Left hindlimb (tissue), 1 donor: Measurements from ENCODE around the gene IL1RL2.

Experiments used
- DNase-seq: peaks from one replicate; pipeline ENCODE4 v3.0.0-alpha.2; 2018

The IL1RL2 gene

GRCh38 chr2:102197389-102198137 lies 10.7 kb downstream of the IL1RL2 start:
- DNase-seq = no peak

DNA sequence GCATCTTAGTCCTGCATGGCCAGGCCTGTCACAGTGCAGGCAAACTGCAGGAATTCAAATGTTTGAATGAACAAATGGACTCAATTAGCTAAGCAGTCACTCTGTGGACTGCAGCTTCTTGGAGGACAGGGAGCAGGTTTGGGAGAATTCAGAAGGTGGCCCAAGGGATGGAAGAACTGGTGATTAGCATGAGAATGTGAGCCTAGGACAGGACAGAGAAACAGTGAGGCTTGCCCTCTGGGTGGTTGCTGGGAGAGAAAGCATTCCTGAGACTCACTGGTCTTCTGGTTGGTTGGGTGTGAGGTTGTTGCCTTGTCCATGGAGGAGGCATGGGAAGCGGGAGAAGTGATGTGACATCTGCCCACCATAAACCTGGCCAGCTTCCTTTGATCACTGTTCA lies 13.7 kb downstream of the IL1RL2 start:
- DNase-seq = no peak

DNA sequence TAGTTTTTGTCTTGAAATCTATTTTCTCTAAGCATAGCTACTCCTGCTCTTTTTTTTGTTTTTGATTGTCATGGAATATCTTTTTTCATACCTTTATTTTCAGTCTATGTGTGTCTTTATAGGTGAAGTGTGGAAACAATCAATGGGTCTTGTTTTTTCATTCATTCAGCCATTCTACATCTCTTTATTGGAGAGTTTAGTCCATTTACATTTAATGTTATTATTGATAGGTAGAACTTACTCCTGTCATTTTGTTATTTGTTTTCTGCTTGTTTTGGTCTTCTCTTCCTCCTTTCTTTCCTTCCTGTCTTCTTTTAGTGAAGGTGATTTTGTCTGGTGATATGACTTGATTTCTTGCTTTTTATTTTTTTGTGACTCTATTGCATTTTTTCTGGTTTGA lies 17.8 kb downstream of the IL1RL2 start:
- DNase-seq = no peak

- no peak for DNase-seq
These were observed 20.0 kb downstream of the IL1RL2 start for GRCh38 chr2:102206666-102207341.

GRCh38 chr2:102208774-102209173 lies 22.0 kb downstream of the IL1RL2 start:
- no peak for DNase-seq

DNA sequence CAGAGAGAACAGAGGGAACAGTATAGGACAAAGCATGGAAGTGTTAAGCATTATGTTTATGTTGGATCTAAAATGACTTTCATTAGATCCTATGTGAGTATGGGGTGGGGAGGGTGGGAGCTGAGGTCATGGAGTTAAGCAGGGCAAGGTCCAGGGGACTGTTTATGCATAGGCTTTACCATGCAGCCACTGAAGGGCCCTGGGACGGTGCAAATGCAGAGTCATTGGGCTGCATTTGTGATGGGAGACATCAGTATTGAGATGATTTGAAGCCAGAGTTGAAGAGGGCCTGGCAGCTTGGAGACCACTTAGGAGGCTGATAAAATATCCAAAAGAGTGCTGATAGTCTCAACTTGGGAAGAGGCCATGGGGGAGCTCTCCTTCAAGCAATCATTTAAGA lies 22.7 kb downstream of the IL1RL2 start:
- no peak for DNase-seq

DNA sequence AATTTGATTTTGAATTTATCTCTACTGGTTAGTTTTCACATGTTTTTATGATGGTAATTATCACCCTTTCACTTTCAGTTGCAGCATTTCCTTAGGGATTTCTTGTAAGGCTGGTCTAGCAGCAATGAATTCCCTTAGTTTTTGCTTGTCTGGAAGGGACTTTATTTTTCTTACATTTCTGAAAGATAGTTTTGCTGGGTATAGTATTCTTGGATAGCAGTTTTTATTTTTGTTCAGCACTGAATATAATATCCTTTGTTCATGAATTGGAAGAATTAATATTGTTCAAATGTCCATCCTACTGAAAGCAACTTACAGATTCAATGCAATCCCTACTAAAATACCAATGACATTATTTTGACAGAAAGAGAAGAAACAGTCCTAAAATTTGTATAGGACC lies 30.2 kb downstream of the IL1RL2 start:
- no peak for DNase-seq

- no peak for DNase-seq
These were observed 38.3 kb downstream of the IL1RL2 start for GRCh38 chr2:102224824-102225739.

DNA sequence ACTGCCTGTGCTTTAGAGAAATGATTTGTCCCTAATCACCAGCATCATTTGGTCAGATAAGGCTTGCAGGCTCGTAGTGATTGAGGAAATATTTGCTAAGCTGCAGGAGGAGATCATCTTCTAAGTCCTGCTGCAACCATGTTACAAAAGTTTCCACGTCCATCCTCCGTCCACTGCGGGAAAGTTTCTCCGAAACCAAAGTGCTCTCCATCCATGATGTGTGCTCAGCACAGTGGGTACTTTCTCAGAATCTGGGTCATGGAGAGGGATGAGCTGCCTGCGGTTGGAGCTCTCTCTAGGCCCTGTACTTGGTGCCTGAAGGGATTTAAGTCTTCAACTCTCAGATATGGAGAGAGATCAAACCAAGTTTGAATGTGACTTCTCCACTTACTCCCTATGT lies 39.3 kb downstream of the IL1RL2 start:
- DNase-seq = no peak

DNA sequence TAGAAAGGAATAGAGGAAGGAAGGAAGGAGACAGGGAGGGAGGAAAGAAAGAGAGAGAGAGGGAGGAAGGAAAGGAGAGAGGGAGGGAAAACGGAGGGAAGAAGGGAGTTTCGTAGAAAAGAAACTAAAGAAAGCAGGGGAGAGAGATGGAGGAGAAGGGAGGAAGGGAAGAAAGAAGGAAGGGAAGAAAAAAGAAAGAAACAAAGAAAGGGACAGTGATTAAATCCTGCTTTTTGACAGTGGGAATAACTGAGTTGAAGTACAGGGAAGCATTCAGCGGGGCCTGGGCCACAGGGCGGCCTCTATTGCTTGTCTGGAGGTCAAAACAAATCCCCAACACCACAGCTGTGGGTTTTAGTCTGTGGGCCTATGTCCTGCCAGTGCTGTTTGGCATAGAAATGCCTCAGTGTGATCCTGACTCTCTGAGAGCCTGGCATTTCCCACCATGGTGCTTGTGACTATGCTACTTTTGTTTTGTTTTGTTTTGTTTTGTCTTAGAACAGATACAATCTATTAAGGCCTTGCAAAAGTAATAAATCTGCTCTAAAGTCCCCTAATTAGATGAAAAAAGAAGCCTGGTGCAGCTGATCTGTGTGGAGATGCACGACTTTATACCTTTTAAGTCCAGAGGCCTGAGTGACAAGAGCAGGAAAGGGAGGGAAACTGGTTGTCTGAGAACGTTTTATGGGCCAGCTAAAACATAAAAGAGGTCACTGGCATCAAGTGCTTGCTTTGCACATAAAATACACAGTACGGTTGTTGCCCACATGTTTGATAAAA lies 40.0 kb downstream of the IL1RL2 start:
- no peak for DNase-seq

GRCh38 chr2:102229141-102229769 lies 42.4 kb downstream of the IL1RL2 start:
- DNase-seq = no peak

GRCh38 chr2:102230410-102230909 lies 43.6 kb downstream of the IL1RL2 start:
- DNase-seq = no peak

DNA sequence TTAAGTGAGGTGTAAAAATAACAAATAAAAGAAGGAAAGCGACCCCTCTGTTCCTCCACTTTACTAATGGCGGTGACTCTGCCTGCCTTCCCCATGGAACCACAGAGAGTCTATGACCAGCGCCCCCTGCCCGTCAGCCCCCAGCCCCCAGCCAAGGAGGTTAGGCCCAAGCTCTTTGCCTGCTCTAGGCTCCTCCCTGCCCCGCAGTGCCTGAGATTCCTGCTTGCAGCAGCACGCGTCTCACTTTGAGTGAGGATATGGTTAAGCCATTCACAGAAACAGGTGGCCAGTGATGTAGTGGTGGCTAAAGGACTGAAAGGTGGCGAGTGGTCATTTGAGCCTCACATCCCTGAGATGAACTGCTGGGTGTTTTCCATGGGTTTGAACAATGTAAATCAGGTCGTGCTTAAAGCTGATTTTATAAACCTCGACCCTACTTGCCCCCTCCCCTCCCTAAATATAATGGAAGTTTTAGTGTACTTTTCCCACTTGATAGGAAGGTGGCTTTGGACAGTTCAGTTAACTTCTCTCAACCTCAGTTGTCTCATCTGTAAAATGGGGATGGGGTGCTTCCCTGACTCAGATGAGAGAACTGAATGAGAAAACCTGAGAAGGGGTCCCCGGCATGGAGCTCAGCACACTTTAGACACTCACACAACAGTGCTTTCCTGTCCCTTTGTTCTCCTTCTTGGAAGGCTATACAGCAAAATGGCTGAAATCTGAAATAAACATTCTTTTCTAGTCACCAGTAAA lies 46.5 kb downstream of the IL1RL2 start:
- no peak for DNase-seq

- no peak for DNase-seq
These were observed 48.2 kb downstream of the IL1RL2 start for GRCh38 chr2:102235042-102235473.

GRCh38 chr2:102235491-102235890 lies 48.7 kb downstream of the IL1RL2 start:
- no peak for DNase-seq

- no peak for DNase-seq
These were observed 49.3 kb downstream of the IL1RL2 start for GRCh38 chr2:102236132-102236531.

DNA sequence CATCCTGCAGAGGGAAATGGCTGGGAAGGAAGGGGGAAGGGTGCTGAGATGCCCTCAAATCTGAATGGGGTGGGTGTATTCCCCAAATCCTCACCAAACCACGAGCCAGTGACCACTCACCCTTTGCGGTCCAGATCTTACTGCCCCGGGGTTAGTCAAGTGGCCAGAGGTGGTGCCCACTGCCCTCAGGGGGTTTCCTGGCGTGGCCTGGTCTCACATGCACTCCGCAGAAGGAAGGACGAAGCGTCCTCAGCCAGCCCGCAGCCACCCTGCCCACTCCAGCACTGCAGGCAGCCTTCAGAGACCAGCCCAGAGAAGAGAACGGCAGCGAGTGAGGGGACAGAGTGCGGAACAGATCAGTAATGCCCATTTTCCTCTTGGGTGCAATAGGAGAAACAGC lies 50.4 kb downstream of the IL1RL2 start:
- DNase-seq = no peak

- DNase-seq = no peak
These were observed 51.4 kb downstream of the IL1RL2 start for GRCh38 chr2:102238039-102238756.

DNA sequence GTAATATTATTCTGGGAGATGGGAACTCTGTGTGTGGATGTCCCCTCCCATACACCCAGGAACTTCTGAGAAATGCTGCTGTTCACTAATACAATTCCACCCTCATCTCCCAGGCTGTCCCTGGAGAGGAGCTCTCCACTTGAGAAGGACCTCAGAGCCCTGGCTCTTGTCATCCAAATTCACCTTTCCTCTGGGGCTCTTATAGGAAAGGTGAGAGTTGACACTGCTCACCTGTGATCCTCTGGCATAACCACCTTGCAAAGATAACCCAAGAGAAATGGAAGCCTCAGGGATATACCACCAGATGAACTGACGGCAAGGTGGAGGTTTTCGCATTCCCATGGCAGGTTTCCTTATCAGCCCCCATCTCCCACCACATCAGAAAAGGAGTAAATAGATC lies 52.0 kb downstream of the IL1RL2 start:
- no peak for DNase-seq

DNA sequence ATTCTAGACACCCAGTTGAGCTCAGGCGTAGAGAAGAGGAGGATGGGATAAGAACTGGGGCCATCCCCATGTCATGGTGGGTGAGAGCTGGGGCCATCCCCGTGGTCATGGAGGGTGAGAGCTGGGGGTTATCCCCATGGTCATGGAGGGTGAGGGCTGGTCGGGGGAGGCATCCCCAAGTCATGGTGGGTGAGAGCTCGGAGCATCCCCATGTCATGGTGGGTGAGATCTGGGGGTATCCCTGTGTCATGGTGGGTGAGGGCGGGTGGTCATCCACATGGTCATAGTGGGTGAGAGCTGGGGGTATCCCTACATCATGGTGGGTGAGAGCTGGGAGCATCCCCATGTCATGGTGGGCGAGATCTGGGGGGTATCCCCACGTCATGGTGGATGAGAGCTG lies 52.5 kb downstream of the IL1RL2 start:
- no peak for DNase-seq
